Psoas muscle (tissue), 8 donors: ENCODE measurements around the gene NUP54. TPM values are rescaled to one million over a fixed set of nuclear protein-coding genes. Genes with fewer than 3 reads are reported as not detected.

Experiments
- ATAC-seq, 4 donors: fragments of 200-7000 bp; cut with Tn5 transposase; one replicate each; pipeline ENCODE4 v1.9.1; 2020; ENCODE audit warnings: moderate library complexity in 3 of 4, mild to moderate bottlenecking in 2 of 4
- DNase-seq, 2 donors: peaks; one replicate each; pipeline ENCODE4 v3.0.0-alpha.2; 2020
- H3K27ac ChIP-seq: fragments of 200-600 bp; one replicate; pipeline ENCODE4 v1.8.0; 2022
- H3K27me3 ChIP-seq, 3 donors: fragments of 200-600 bp in 1 of 3; one replicate each; pipeline versions ENCODE4 v1.6.1 to v1.8.0; 2013 to 2022; ENCODE audit warnings: low read length in 2 of 3, mild to moderate bottlenecking in 2 of 3, moderate library complexity in 1 of 3; ENCODE audit not compliant: insufficient read depth in 3 of 3
- H3K36me3 ChIP-seq, 2 donors: fragments of 200-600 bp in 1 of 2; one replicate each; pipeline versions ENCODE4 v1.6.1 to v1.8.0; 2013 to 2022; ENCODE audit warnings: low read depth in 1 of 2, mild to moderate bottlenecking in 1 of 2, moderate library complexity in 1 of 2; ENCODE audit not compliant: insufficient read depth in 1 of 2
- H3K4me1 ChIP-seq: fragments of 200-600 bp; one replicate; pipeline ENCODE4 v1.8.0; 2022
- H3K4me3 ChIP-seq: fragments of 200-600 bp; one replicate; pipeline ENCODE4 v1.8.0; 2022; ENCODE audit warnings: mild to moderate bottlenecking
- H3K9me3 ChIP-seq: fragments of 200-600 bp; one replicate; pipeline ENCODE4 v1.8.0; 2022
- WGBS, 3 donors: extraction: QIAGEN DNeasy Blood & Tissue Kit; methylation state at CpG; one replicate each; pipeline versions ENCODE4 v1.1.6 to v1.1.7; 2013; 5-methylcytosine and 5-hydroxymethylcytosine counted together
- intact Hi-C, 2 donors: fragments of 100-400 bp; cut with DNase I; formaldehyde crosslinking; loops; one replicate each; pipeline versions ENCODE4 v1.11.0 to v1.14.2; 2022
- polyA plus RNA-seq, 3 donors: library from polyadenylated mRNA; stranded (reverse); fragments of 200-250 nt; gene quantifications; one replicate each; pipeline ENCODE4 v1.2.3, GENCODE V29; 2013
- total RNA-seq, 4 donors: library from RNA; stranded (reverse); fragmentation: NEBNext Ultra II Directional in 2 of 4; extraction: Animal tissue kit (Norgen Biotek cat#: 25700) in 2 of 4; gene quantifications; one replicate each; pipeline versions ENCODE4 v1.2.1 to v1.2.4, GENCODE V29; 2021 to 2023
- TF ChIP-seq, protein P1 (sequence below): fragments of 200-600 bp; IDR thresholded peaks from one replicate; pipeline ENCODE4 v1.8.0; 2022; ENCODE audit warnings: antibody characterized with exemption
- donor health status: healthy with polysubstance abuse.
- donor health status: DM: no; HTN: no; CAD: no; lungs with moderate emphysema.
- donor health status: Bipolar disorder and iron deficiency.
- donor health status: healthy.
- donor health status: DM: yes; HTN: yes; CAD: no.
- donor health status: DM: no; HTN: no; CAD: no.
- donor health status: DM: no; HTN: no; CAD: no.
- donor health status: DM: yes; HTN: yes; CAD: no.

The NUP54 gene
- total and polyA plus RNA-seq, 7 donors = 14.1 to 26.0 (median 19.5) TPM

DNA sequence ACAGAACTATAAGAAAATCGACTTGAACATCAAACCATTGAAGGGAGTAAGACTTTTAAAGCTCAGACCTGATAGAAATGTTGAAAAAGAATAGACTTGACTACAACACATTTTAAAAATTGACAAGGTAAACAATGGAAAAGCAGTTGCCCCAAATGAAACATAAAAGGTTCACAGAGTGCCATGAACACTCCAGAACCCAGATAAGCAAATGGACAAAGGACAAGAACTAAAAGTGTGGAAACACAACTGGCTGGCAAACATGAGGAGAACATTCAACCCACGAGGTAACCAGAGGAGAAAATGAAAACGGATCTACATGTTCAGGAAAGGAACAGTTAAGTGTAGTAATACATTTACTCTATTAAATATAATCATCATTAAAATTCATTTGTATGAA lies 39.0 kb upstream of the NUP54 start:
- WGBS, 3 donors = 34 to 40% (median 37%) methylated on average over 3 of the region's 3 CpGs
- H3K27me3 ChIP-seq = no peaks in the 10 kb centered on the region
- H3K27ac ChIP-seq = peak overlapping the region; percentile 33
- TF ChIP-seq, protein P1, sequence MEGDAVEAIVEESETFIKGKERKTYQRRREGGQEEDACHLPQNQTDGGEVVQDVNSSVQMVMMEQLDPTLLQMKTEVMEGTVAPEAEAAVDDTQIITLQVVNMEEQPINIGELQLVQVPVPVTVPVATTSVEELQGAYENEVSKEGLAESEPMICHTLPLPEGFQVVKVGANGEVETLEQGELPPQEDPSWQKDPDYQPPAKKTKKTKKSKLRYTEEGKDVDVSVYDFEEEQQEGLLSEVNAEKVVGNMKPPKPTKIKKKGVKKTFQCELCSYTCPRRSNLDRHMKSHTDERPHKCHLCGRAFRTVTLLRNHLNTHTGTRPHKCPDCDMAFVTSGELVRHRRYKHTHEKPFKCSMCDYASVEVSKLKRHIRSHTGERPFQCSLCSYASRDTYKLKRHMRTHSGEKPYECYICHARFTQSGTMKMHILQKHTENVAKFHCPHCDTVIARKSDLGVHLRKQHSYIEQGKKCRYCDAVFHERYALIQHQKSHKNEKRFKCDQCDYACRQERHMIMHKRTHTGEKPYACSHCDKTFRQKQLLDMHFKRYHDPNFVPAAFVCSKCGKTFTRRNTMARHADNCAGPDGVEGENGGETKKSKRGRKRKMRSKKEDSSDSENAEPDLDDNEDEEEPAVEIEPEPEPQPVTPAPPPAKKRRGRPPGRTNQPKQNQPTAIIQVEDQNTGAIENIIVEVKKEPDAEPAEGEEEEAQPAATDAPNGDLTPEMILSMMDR = no peak
- intact Hi-C loops = loop anchor here in 1 of 2 donors (10.0 kb wide), 1 partner anchor 238 kb away; the partner anchor contains the start of gene CCDC158
- peaks cover 39% of the 10 kb centered on the region for H3K4me1 ChIP-seq
- DNase-seq (no peak), ATAC-seq (peak in 2 of 4 donors; percentile 37 to 68)
- H3K9me3 ChIP-seq = no peaks in the 10 kb centered on the region
- peaks cover 0 to 42% of the 10 kb centered on the region in 2 donors for H3K36me3 ChIP-seq
- no peak overlapping the region for H3K4me3 ChIP-seq

DNA sequence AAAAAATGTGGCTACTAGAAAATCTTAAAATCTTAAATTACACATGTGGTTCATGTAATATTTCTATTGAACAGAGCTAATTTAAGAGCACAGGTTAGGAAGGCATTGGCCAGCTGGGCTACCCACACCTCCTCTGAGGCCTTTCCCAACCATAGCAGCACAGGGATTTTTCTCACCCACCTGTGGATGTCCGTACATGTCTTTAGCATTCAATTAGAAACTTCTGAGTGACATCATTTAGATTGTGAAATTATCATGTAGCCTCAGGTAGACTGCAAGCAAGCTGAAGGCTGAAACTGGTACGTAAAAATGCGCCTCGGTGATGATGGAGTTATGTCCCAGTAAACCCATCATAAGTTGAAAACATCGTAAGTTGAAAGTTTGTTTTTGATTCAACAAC lies 34.3 kb upstream of the NUP54 start:
- peaks cover 0 to 53% of the 10 kb centered on the region in 2 donors for H3K36me3 ChIP-seq
- no peak overlapping the region for H3K4me3 ChIP-seq
- TF ChIP-seq, protein P1 = no peak
- no peak overlapping the region for H3K27ac ChIP-seq
- DNase-seq = no peak
- no peaks in the 10 kb centered on the region for H3K27me3 ChIP-seq
- no peak for ATAC-seq
- peaks cover 30% of the 10 kb centered on the region for H3K4me1 ChIP-seq
- 91 to 93% (median 93%) methylated on average over 5 of the region's 5 CpGs for WGBS, 3 donors
- H3K9me3 ChIP-seq = no peaks in the 10 kb centered on the region
- intact Hi-C loops = loop anchor here (5.0 to 10.0 kb wide), 3 partner anchors 65 to 320 kb away; partner anchors contain the start of gene CCDC158 (in 1 of the 2)

- 57 to 70% (median 58%) methylated on average over 11 of the region's 11 CpGs for WGBS, 3 donors
- Histone ChIP-seq H3K27ac (peak overlapping the region; percentile 41), H3K4me3 (no peak overlapping the region), H3K36me3 (peaks cover 0 to 61% of the 10 kb centered on the region in 2 donors), H3K9me3 (no peaks in the 10 kb centered on the region), H3K27me3 (no peaks in the 10 kb centered on the region), H3K4me1 (peaks cover 20% of the 10 kb centered on the region)
- TF ChIP-seq, protein P1 = peak; percentile 94
- intact Hi-C loops = loop anchor here (2.0 to 10.0 kb wide), 6 partner anchors 68 to 325 kb away; partner anchors contain the start of genes CCDC158 (in 1 of the 2), FAM47E (in 1 of the 2) and STBD1 (in 1 of the 2)
- ATAC-seq (peak; percentile 85 to 91 (median 87)), DNase-seq (peak; percentile 83 to 94)
These were observed 31.5 kb upstream of the NUP54 start for GRCh38 chr4:76179398-76180318.

GRCh38 chr4:76178296-76178695 lies 30.1 kb upstream of the NUP54 start:
- ATAC-seq = peak; percentile 33 to 43 (median 40)
- intact Hi-C loops = loop anchor here (5.0 to 10.0 kb wide), 2 partner anchors 129 to 327 kb away; partner anchors contain the start of gene STBD1 (in 1 of the 2)
- Histone ChIP-seq H3K9me3 (no peaks in the 10 kb centered on the region), H3K4me3 (no peak overlapping the region), H3K36me3 (peaks cover 2 to 73% of the 10 kb centered on the region in 2 donors), H3K4me1 (peaks cover 15% of the 10 kb centered on the region), H3K27ac (peak overlapping the region; percentile 53), H3K27me3 (no peaks in the 10 kb centered on the region)
- no peak for DNase-seq
- TF ChIP-seq, protein P1 = no peak
- 43 to 44% (median 44%) methylated on average over 2 of the region's 2 CpGs for whole genome bisulfite sequencing, 3 donors
